K562 (cell line): ENCODE results near the gene CDK5R1. TPM values are rescaled to one million over a fixed set of nuclear protein-coding genes. Genes with fewer than 3 reads are reported as not detected.

Source experiments
- AFF4 ChIP-seq: sonication (generic); formaldehyde crosslinking; IDR thresholded peaks from 2 replicates; pipeline ENCODE4 v1.8.0; 2023; ENCODE audit warnings: mild to moderate bottlenecking, missing genetic modification reagents
- BRD4 ChIP-seq: fragments of 200-600 bp; sonication (generic); IDR thresholded peaks from 2 replicates; pipeline ENCODE4 v1.6.1; 2017; ENCODE audit warnings: inconsistent platforms
- CBX8 ChIP-seq: fragments of 200-600 bp; sonication (generic); IDR thresholded peaks from 2 replicates; pipeline ENCODE4 v1.6.1; 2012; ENCODE audit warnings: borderline replicate concordance, mixed run types, low read depth, mild to moderate bottlenecking, moderate library complexity, mixed read lengths, low read length, control low read depth, inconsistent platforms; ENCODE audit not compliant: poor library complexity, severe bottlenecking; ENCODE audit errors: extremely low read depth
- ELF1 ChIP-seq: fragments of 200-800 bp; sonication (Bioruptor generic); IDR thresholded peaks from 2 replicates; pipeline ENCODE4 v1.6.1; 2016; ENCODE audit warnings: missing genetic modification characterization, missing compliant biosample characterization
- EP300 ChIP-seq: IDR thresholded peaks from 2 replicates; pipeline ENCODE4 v1.6.1; 2012; ENCODE audit warnings: low read length, improper control_type of control experiment
- HDAC1 ChIP-seq, 2 experiments: fragments of 450-650 bp; IDR thresholded peaks; 2 replicates each; pipeline ENCODE4 v1.6.1; 2016 to 2017; ENCODE audit warnings: inconsistent platforms in 1 of 2, mild to moderate bottlenecking in 1 of 2, moderate library complexity in 1 of 2
- KAT2B ChIP-seq: IDR thresholded peaks from one replicate; pipeline ENCODE4 v1.6.1; 2012; ENCODE audit warnings: low read depth, mild to moderate bottlenecking, control low read depth, inconsistent platforms, low read length, moderate library complexity
- NCOA1 ChIP-seq: fragments of 450-650 bp; IDR thresholded peaks from 2 replicates; pipeline ENCODE4 v1.6.1; 2016; ENCODE audit warnings: low read depth
- RBM14 ChIP-seq: fragments of 200-400 bp; formaldehyde crosslinking; IDR thresholded peaks from 2 replicates; pipeline ENCODE4 v1.6.1; 2018; ENCODE audit warnings: low read depth, mild to moderate bottlenecking, low read length, moderate library complexity, borderline replicate concordance; ENCODE audit not compliant: insufficient read depth
- SAFB2 ChIP-seq: fragments of 200-400 bp; formaldehyde crosslinking; IDR thresholded peaks from 2 replicates; pipeline ENCODE4 v1.6.1; 2018; ENCODE audit warnings: borderline replicate concordance, low read length, low read depth, moderate library complexity; ENCODE audit not compliant: severe bottlenecking
- SIN3A ChIP-seq, 2 experiments: fragments of 150-350 bp in 1 of 2; IDR thresholded peaks; 2 replicates each; pipeline ENCODE4 v1.6.1; 2011 to 2016; ENCODE audit warnings: borderline replicate concordance in 2 of 2, low read depth in 2 of 2, low read length in 2 of 2, mild to moderate bottlenecking in 2 of 2, moderate library complexity in 2 of 2; ENCODE audit not compliant: control insufficient read depth in 1 of 2
- TARDBP ChIP-seq: fragments of 450-650 bp; IDR thresholded peaks from 2 replicates; pipeline ENCODE4 v1.6.1; 2016
- ZBTB11 ChIP-seq, 3 experiments: fragments of 200-800 bp in 1 of 3; fragments of 250-450 bp in 1 of 3; fragments of 450-650 bp in 1 of 3; sonication (Bioruptor Pico) in 1 of 3; sonication (Bioruptor generic) in 1 of 3; formaldehyde crosslinking in 1 of 3; IDR thresholded peaks; 2 replicates each; pipeline versions ENCODE4 v1.6.1 to v1.8.0; 2016 to 2022; ENCODE audit warnings: mild to moderate bottlenecking in 2 of 3, missing genetic modification characterization in 2 of 3, missing compliant biosample characterization in 1 of 3, moderate library complexity in 1 of 3
- ZMIZ1 ChIP-seq, 2 experiments: fragments of 150-350 bp in 1 of 2; IDR thresholded peaks; 2 replicates each; pipeline ENCODE4 v1.6.1; 2012 to 2016; ENCODE audit warnings: low read depth in 2 of 2, low read length in 2 of 2, mild to moderate bottlenecking in 1 of 2, moderate library complexity in 1 of 2
- polyA plus RNA-seq, 8 experiments: library from polyadenylated mRNA; depleted of rRNA in 4 of 8; stranded (reverse) in 5 of 8; unstranded in 3 of 8; fragments of >200 nt; fragmentation: Nextera tagmentation in 2 of 8; fragmentation: Illumina TruSeq in 1 of 8; extraction: Ambion mirVana in 2 of 8; extraction: Trizol in 1 of 8; gene quantifications; 2 replicates each; pipeline versions ENCODE4 v1.2.1 to v1.2.3, GENCODE V29; 2011 to 2014; ENCODE audit warnings: inconsistent platforms in 1 of 8, missing spikeins in 1 of 8
- total RNA-seq, 7 experiments: library from RNA; depleted of rRNA in 6 of 7; stranded (reverse); fragments of >200 nt in 6 of 7; fragmentation: Illumina TruSeq in 2 of 7; extraction: Trizol in 2 of 7; gene quantifications; 2 replicates each; pipeline versions ENCODE4 v1.2.1 to v1.2.3, GENCODE V29; 2011 to 2021; ENCODE audit warnings: low replicate concordance in 1 of 7

CDK5R1 gene
- total and polyA plus RNA-seq, 9 of the 15 experiments (the other 6 are each of a cell fraction or from before 2014, with no cell fraction given), result 0.10 to 4.8 (median 2.3) TPM

DNA sequence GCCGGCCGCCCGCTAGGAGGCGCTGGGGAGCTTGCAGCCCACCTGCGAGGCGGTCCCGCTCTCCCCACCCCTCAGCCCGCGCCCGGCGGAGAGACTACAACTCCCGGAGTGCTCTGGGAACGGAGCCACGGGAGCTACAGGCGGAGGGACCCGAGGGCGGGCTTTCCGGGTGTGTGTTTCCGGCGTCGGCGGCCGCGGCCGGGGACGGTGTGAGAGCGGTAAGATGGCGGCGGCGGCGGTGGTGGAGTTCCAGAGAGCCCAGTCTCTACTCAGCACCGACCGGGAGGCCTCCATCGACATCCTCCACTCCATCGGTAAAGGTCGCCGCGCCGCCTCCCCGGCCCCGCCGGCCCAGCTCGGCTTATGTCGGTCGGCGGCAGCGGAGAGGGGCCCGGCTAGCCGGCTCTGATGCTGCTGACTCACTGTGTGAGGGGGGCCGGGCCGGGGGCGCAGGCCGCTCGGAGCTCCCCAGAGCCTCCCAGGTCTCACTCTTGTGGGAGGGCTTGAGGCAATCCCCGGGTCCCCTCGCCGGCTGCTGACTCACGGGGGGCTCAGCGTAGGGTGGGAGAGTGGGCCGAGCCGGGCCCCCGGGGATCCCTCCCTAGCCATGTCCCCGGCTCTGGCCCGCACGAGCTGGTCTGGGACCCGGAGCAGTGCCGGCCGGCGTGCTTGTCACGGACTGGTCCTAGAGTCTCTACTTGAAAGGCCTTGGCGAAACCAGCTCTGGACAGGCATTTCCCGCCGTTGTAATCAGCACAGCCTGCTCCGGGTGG, 42.3 kb upstream of the CDK5R1 start, which contains the start of gene PSMD11 (continued):
- peak in 1 of 2 experiments; percentile 33; a peak in 1 of 4 replicates for TF ChIP-seq ZMIZ1 (IDR thresholded peaks at IDR 0.05; ENCODE audit: low read depth in 2 of 2, low read length in 2 of 2)
- peak; percentile 91 to 99 (median 96); a peak in 5 of 6 replicates for TF ChIP-seq ZBTB11 (CRISPR knock-in tag; IDR thresholded peaks at IDR 0.05)
- 0 out of 2 replicates have a peak, but pooled peaks have one; percentile 38 for TF ChIP-seq TARDBP
- peak; percentile 53; the same call in 1 of the 2 replicates for TF ChIP-seq ELF1 (tag)
- peak; percentile 45 to 81; a peak in 3 of 4 replicates for TF ChIP-seq SIN3A (IDR thresholded peaks at IDR 0.05; ENCODE audit: borderline replicate concordance in 2 of 2, control insufficient read depth in 1 of 2, low read depth in 2 of 2, low read length in 2 of 2)
- TF ChIP-seq BRD4, result peak; percentile 94
- peak; percentile 91 for TF ChIP-seq NCOA1
- TF ChIP-seq RBM14, result 0 out of 2 replicates have a peak, but pooled peaks have one; percentile 76
- no peak for TF ChIP-seq HDAC1 (IDR thresholded peaks at IDR 0.05)
- TF ChIP-seq EP300, result 0 out of 2 replicates have a peak, but pooled peaks have one; percentile 1
- TF ChIP-seq AFF4 (CRISPR knock-in tag), result peak; percentile 66; the same call in 1 of the 2 replicates
- no peak for TF ChIP-seq KAT2B
- TF ChIP-seq SAFB2, result no peak
- TF ChIP-seq CBX8, result no peak
